Mesenchymal stem cell (in vitro differentiated cells and primary cell): Measurements from ENCODE around the gene TP53BP2.
A peak's percentile ranks its signal among the peaks of the same experiment; 100 is the strongest.

Experiments used
- DNase-seq: peaks from one replicate; pipeline ENCODE4 v3.0.0-alpha.2; 2013
- H2AFZ ChIP-seq: one replicate; pipeline ENCODE4 v1.6.1; 2013; ENCODE audit warnings: low read depth, mild to moderate bottlenecking, control low read depth, inconsistent platforms, low read length, moderate library complexity
- H2AK5ac ChIP-seq: 2 replicates; pipeline ENCODE4 v1.6.1; 2013; ENCODE audit warnings: low read length, moderate library complexity, mild to moderate bottlenecking, inconsistent platforms; ENCODE audit not compliant: severe bottlenecking
- H2BK120ac ChIP-seq: one replicate; pipeline ENCODE4 v1.6.1; 2013; ENCODE audit warnings: low read depth, mild to moderate bottlenecking, inconsistent platforms, low read length, moderate library complexity
- H2BK12ac ChIP-seq, 2 experiments: one replicate each; pipeline ENCODE4 v1.6.1; 2013; ENCODE audit warnings: inconsistent platforms in 2 of 2, low read length in 2 of 2, mild to moderate bottlenecking in 2 of 2, moderate library complexity in 2 of 2, control low read depth in 1 of 2
- H2BK15ac ChIP-seq: one replicate; pipeline ENCODE4 v1.6.1; 2013; ENCODE audit warnings: mild to moderate bottlenecking, low read depth, inconsistent platforms; ENCODE audit not compliant: poor library complexity, severe bottlenecking
- H2BK5ac ChIP-seq: 2 replicates; pipeline ENCODE4 v1.6.1; 2013; ENCODE audit warnings: low read depth, mild to moderate bottlenecking, low read length, control low read depth, inconsistent platforms; ENCODE audit not compliant: poor library complexity, severe bottlenecking
- H3K14ac ChIP-seq, 2 experiments: one replicate each; pipeline ENCODE4 v1.6.1; 2013; ENCODE audit warnings: inconsistent platforms in 2 of 2, low read length in 2 of 2, control low read depth in 1 of 2, mild to moderate bottlenecking in 1 of 2, moderate library complexity in 1 of 2
- H3K18ac ChIP-seq, 2 experiments: one replicate each; pipeline ENCODE4 v1.6.1; 2013; ENCODE audit warnings: inconsistent platforms in 2 of 2, low read length in 2 of 2, control low read depth in 1 of 2, low read depth in 1 of 2, mild to moderate bottlenecking in 1 of 2
- H3K23ac ChIP-seq, 2 experiments: one replicate each; pipeline ENCODE4 v1.6.1; 2013; ENCODE audit warnings: inconsistent platforms in 2 of 2, low read length in 2 of 2, mild to moderate bottlenecking in 2 of 2, moderate library complexity in 2 of 2, control low read depth in 1 of 2
- H3K27ac ChIP-seq: 2 replicates; pipeline ENCODE4 v1.5.1; 2013; ENCODE audit warnings: mild to moderate bottlenecking, moderate library complexity, low read length, control low read depth, inconsistent platforms; ENCODE audit not compliant: poor library complexity, severe bottlenecking
- H3K27me3 ChIP-seq, 2 experiments: 2 replicates each; pipeline versions ENCODE4 v1.6.1 to v1.7.0; 2013; ENCODE audit warnings: low read length in 2 of 2, mild to moderate bottlenecking in 2 of 2, moderate library complexity in 2 of 2, control low read depth in 1 of 2, inconsistent platforms in 1 of 2; ENCODE audit not compliant: control insufficient read depth in 1 of 2, insufficient read depth in 1 of 2
- H3K36me3 ChIP-seq, 2 experiments: 2 replicates each; pipeline versions ENCODE4 v1.6.1 to v1.7.0; 2013; ENCODE audit warnings: low read length in 2 of 2, control low read depth in 1 of 2, inconsistent platforms in 1 of 2, low read depth in 1 of 2, mild to moderate bottlenecking in 1 of 2; ENCODE audit not compliant: insufficient read depth in 2 of 2, control insufficient read depth in 1 of 2
- H3K4ac ChIP-seq, 2 experiments: one replicate each; pipeline ENCODE4 v1.6.1; 2013; ENCODE audit warnings: inconsistent platforms in 2 of 2, low read length in 2 of 2, mild to moderate bottlenecking in 2 of 2, moderate library complexity in 2 of 2, control low read depth in 1 of 2, low read depth in 1 of 2
- H3K4me1 ChIP-seq: 2 replicates; pipeline ENCODE4 v1.6.1; 2013; ENCODE audit warnings: low read depth, low read length, control low read depth; ENCODE audit not compliant: control insufficient read depth, insufficient read depth
- H3K4me2 ChIP-seq: 2 replicates; pipeline ENCODE4 v1.6.1; 2013; ENCODE audit warnings: low read length, mild to moderate bottlenecking, inconsistent platforms; ENCODE audit not compliant: poor library complexity, severe bottlenecking
- H3K4me3 ChIP-seq, 2 experiments: 2 replicates each; pipeline versions ENCODE4 v1.5.1 to v1.7.0; 2013; ENCODE audit warnings: low read length in 2 of 2, mild to moderate bottlenecking in 2 of 2, control low read depth in 1 of 2, low read depth in 1 of 2; ENCODE audit not compliant: insufficient read depth in 1 of 2
- H3K79me1 ChIP-seq: replicated peaks from 2 replicates; pipeline ENCODE4 v1.6.1; 2013; ENCODE audit warnings: mild to moderate bottlenecking, control low read depth, low read length, inconsistent platforms; ENCODE audit not compliant: poor library complexity, severe bottlenecking
- H3K9ac ChIP-seq: 2 replicates; pipeline ENCODE4 v1.7.0; 2013; ENCODE audit warnings: mild to moderate bottlenecking, low read length, moderate library complexity
- H3K9me3 ChIP-seq: 2 replicates; pipeline ENCODE4 v1.7.0; 2013; ENCODE audit warnings: mild to moderate bottlenecking, low read length; ENCODE audit not compliant: control insufficient read depth
- H4K8ac ChIP-seq: one replicate; pipeline ENCODE4 v1.6.1; 2013; ENCODE audit warnings: inconsistent platforms, mild to moderate bottlenecking, low read length, moderate library complexity
- H4K91ac ChIP-seq: one replicate; pipeline ENCODE4 v1.6.1; 2013; ENCODE audit warnings: mild to moderate bottlenecking, low read length, inconsistent platforms
- WGBS: methylation state at CpG from one replicate; pipeline ENCODE4 v1.1.7; 2013; ENCODE audit warnings: mixed read lengths; 5-methylcytosine and 5-hydroxymethylcytosine counted together

TP53BP2 gene

GRCh38 chr1:223793716-223794115 is 52.0 kb downstream of the TP53BP2 start:
- Histone ChIP-seq H3K18ac (no peak overlapping the region), H2BK5ac (no peak overlapping the region), H2AFZ (no peak overlapping the region), H3K4me2 (no peak overlapping the region), H3K14ac (no peak overlapping the region), H2AK5ac (no peak overlapping the region), H2BK12ac (no peak overlapping the region), H3K27me3 (no peaks in the 10 kb centered on the region), H3K79me1 (peaks cover 30% of the 10 kb centered on the region), H3K9ac (no peak overlapping the region), H4K91ac (no peak overlapping the region), H3K4ac (no peak overlapping the region), H3K9me3 (no peaks in the 10 kb centered on the region), H3K27ac (no peak overlapping the region), H4K8ac (no peak overlapping the region), H3K4me1 (no peaks in the 10 kb centered on the region), H2BK15ac (no peak overlapping the region), H3K23ac (no peak overlapping the region), H3K36me3 (peaks cover 33 to 68% of the 10 kb centered on the region in 2 experiments), H3K4me3 (no peak overlapping the region), H2BK120ac (no peak overlapping the region)
- 97% methylated on average over 3 of the region's 4 CpGs for WGBS
- no peak for DNase-seq

GRCh38 chr1:223792046-223792445 is 53.7 kb downstream of the TP53BP2 start:
- no peak overlapping the region for H2BK12ac ChIP-seq
- H2AFZ ChIP-seq, result no peak overlapping the region
- H2BK15ac ChIP-seq, result no peak overlapping the region
- no peak overlapping the region for H3K9ac ChIP-seq
- H3K4me1 ChIP-seq, result no peaks in the 10 kb centered on the region
- no peak overlapping the region for H3K4ac ChIP-seq
- H3K27ac ChIP-seq, result no peak overlapping the region
- no peak overlapping the region for H4K91ac ChIP-seq
- H4K8ac ChIP-seq, result no peak overlapping the region
- H3K23ac ChIP-seq, result no peak overlapping the region
- H3K79me1 ChIP-seq, result peaks cover 28% of the 10 kb centered on the region
- no peak overlapping the region for H2BK5ac ChIP-seq
- no peak overlapping the region for H2BK120ac ChIP-seq
- peaks cover 34 to 64% of the 10 kb centered on the region in 2 experiments for H3K36me3 ChIP-seq
- no peaks in the 10 kb centered on the region for H3K9me3 ChIP-seq
- H3K18ac ChIP-seq, result peak overlapping the region in 1 of 2 experiments; percentile 48
- WGBS, result 95% methylated on average over 2 of the region's 2 CpGs
- no peak overlapping the region for H3K4me2 ChIP-seq
- no peak overlapping the region for H3K4me3 ChIP-seq
- no peaks in the 10 kb centered on the region for H3K27me3 ChIP-seq
- no peak for DNase-seq
- H3K14ac ChIP-seq, result no peak overlapping the region
- no peak overlapping the region for H2AK5ac ChIP-seq

GRCh38 chr1:223788746-223789415 is 56.9 kb downstream of the TP53BP2 start:
- H2AFZ ChIP-seq, result no peak overlapping the region
- H2AK5ac ChIP-seq, result no peak overlapping the region
- no peak overlapping the region for H3K4me3 ChIP-seq
- no peak overlapping the region for H4K8ac ChIP-seq
- H3K23ac ChIP-seq, result no peak overlapping the region
- H2BK5ac ChIP-seq, result no peak overlapping the region
- no peak overlapping the region for H2BK15ac ChIP-seq
- H3K4me2 ChIP-seq, result no peak overlapping the region
- no peak overlapping the region for H3K4ac ChIP-seq
- no peak for DNase-seq
- no peak overlapping the region for H3K27ac ChIP-seq
- peaks cover 32 to 47% of the 10 kb centered on the region in 2 experiments for H3K36me3 ChIP-seq
- no peaks in the 10 kb centered on the region for H3K9me3 ChIP-seq
- H4K91ac ChIP-seq, result no peak overlapping the region
- no peak overlapping the region for H2BK12ac ChIP-seq
- WGBS, result 88% methylated on average over 3 of the region's 4 CpGs
- no peak overlapping the region for H3K18ac ChIP-seq
- H3K14ac ChIP-seq, result no peak overlapping the region
- no peak overlapping the region for H2BK120ac ChIP-seq
- no peaks in the 10 kb centered on the region for H3K4me1 ChIP-seq
- H3K27me3 ChIP-seq, result no peaks in the 10 kb centered on the region
- peaks cover 20% of the 10 kb centered on the region for H3K79me1 ChIP-seq
- no peak overlapping the region for H3K9ac ChIP-seq

- H3K14ac ChIP-seq, result no peak overlapping the region
- H4K8ac ChIP-seq, result no peak overlapping the region
- H2BK12ac ChIP-seq, result no peak overlapping the region
- no peak overlapping the region for H2BK120ac ChIP-seq
- no peak overlapping the region for H2AFZ ChIP-seq
- WGBS, result 91% methylated on average over 3 of the region's 5 CpGs
- no peak overlapping the region for H3K27ac ChIP-seq
- H3K36me3 ChIP-seq, result peaks cover 35 to 42% of the 10 kb centered on the region in 2 experiments
- H3K23ac ChIP-seq, result no peak overlapping the region
- no peak overlapping the region for H3K4me3 ChIP-seq
- no peaks in the 10 kb centered on the region for H3K4me1 ChIP-seq
- H3K27me3 ChIP-seq, result no peaks in the 10 kb centered on the region
- H3K9ac ChIP-seq, result no peak overlapping the region
- H2AK5ac ChIP-seq, result no peak overlapping the region
- H3K4me2 ChIP-seq, result no peak overlapping the region
- DNase-seq, result peak; percentile 39
- H4K91ac ChIP-seq, result no peak overlapping the region
- no peak overlapping the region for H2BK5ac ChIP-seq
- H3K9me3 ChIP-seq, result no peaks in the 10 kb centered on the region
- H3K18ac ChIP-seq, result no peak overlapping the region
- H2BK15ac ChIP-seq, result no peak overlapping the region
- peaks cover 18% of the 10 kb centered on the region for H3K79me1 ChIP-seq
- no peak overlapping the region for H3K4ac ChIP-seq
These were observed 59.9 kb downstream of the TP53BP2 start for GRCh38 chr1:223785808-223786207.
